Measurements from ENCODE around the gene SDK1. TPM values are rescaled to one million over a fixed set of nuclear protein-coding genes. Genes with fewer than 3 reads are reported as not detected.

SDK1 gene
- total RNA-seq, 1 donor: 0.36 TPM

- no peak for TF ChIP-seq CTCF (IDR thresholded peaks at IDR 0.05; ENCODE audit: extremely low read depth, low read depth, low read length)
- no peak overlapping the region for H3K4me2 ChIP-seq (ENCODE audit: insufficient read depth, low read length)
- no peak overlapping the region for H3K27ac ChIP-seq (ENCODE audit: low read depth, low read length)
- no peaks in the 10 kb centered on the region for H3K9me3 ChIP-seq (ENCODE audit: low read depth, low read length)
- H3K4me3 ChIP-seq (ENCODE audit: insufficient read depth, low read length): no peak overlapping the region
- no peaks in the 10 kb centered on the region for H4K20me1 ChIP-seq (ENCODE audit: insufficient read depth, low read length)
- H3K27me3 ChIP-seq (ENCODE audit: insufficient read depth, low read length): no peaks in the 10 kb centered on the region
- no peaks in the 10 kb centered on the region for H3K4me1 ChIP-seq (ENCODE audit: insufficient read depth, low read length)
- DNase-seq (ENCODE audit: insufficient read length, low spot score, missing footprints): no peak
- H3K36me3 ChIP-seq (ENCODE audit: insufficient read depth, low read length): no peaks in the 10 kb centered on the region
- no peaks in the 10 kb centered on the region for H3K79me2 ChIP-seq (ENCODE audit: insufficient read depth, low read length)
- no peak overlapping the region for H2AFZ ChIP-seq (ENCODE audit: low read length)
Measured at GRCh38 chr7:3691478-3692158, 390.6 kb downstream of the SDK1 start.

GRCh38 chr7:3695602-3696001 lies 394.6 kb downstream of the SDK1 start:
- H3K4me1 ChIP-seq (ENCODE audit: insufficient read depth, low read length): no peaks in the 10 kb centered on the region
- no peak for DNase-seq (ENCODE audit: insufficient read length, low spot score, missing footprints)
- H3K36me3 ChIP-seq (ENCODE audit: insufficient read depth, low read length): no peaks in the 10 kb centered on the region
- no peaks in the 10 kb centered on the region for H3K27me3 ChIP-seq (ENCODE audit: insufficient read depth, low read length)
- no peak overlapping the region for H3K4me3 ChIP-seq (ENCODE audit: insufficient read depth, low read length)
- no peak overlapping the region for H3K4me2 ChIP-seq (ENCODE audit: insufficient read depth, low read length)
- H2AFZ ChIP-seq (ENCODE audit: low read length): no peak overlapping the region
- H3K79me2 ChIP-seq (ENCODE audit: insufficient read depth, low read length): no peaks in the 10 kb centered on the region
- TF ChIP-seq CTCF (IDR thresholded peaks at IDR 0.05; ENCODE audit: extremely low read depth, low read depth, low read length): no peak
- no peaks in the 10 kb centered on the region for H3K9me3 ChIP-seq (ENCODE audit: low read depth, low read length)
- no peaks in the 10 kb centered on the region for H4K20me1 ChIP-seq (ENCODE audit: insufficient read depth, low read length)
- no peak overlapping the region for H3K27ac ChIP-seq (ENCODE audit: low read depth, low read length)

- Histone ChIP-seq H3K4me3 (ENCODE audit: insufficient read depth, low read length) (no peak overlapping the region), H3K27ac (ENCODE audit: low read depth, low read length) (no peak overlapping the region)
- no peak for TF ChIP-seq CTCF (IDR thresholded peaks at IDR 0.05; ENCODE audit: extremely low read depth, low read depth, low read length)
Measured at GRCh38 chr7:3696113-3696512, 395.1 kb downstream of the SDK1 start.

GRCh38 chr7:3697472-3697871 lies 396.4 kb downstream of the SDK1 start:
- DNase-seq (ENCODE audit: insufficient read length, low spot score, missing footprints): no peak
- Histone ChIP-seq H3K4me1 (ENCODE audit: insufficient read depth, low read length) (no peaks in the 10 kb centered on the region), H3K79me2 (ENCODE audit: insufficient read depth, low read length) (no peaks in the 10 kb centered on the region)

More at GRCh38 chr7:3696113-3696512, 395.1 kb downstream of the SDK1 start:
- H3K4me1 ChIP-seq (ENCODE audit: insufficient read depth, low read length): no peaks in the 10 kb centered on the region
- DNase-seq (ENCODE audit: insufficient read length, low spot score, missing footprints): no peak
- no peak overlapping the region for H2AFZ ChIP-seq (ENCODE audit: low read length)
- no peak overlapping the region for H3K4me2 ChIP-seq (ENCODE audit: insufficient read depth, low read length)
- H3K79me2 ChIP-seq (ENCODE audit: insufficient read depth, low read length): no peaks in the 10 kb centered on the region
- no peaks in the 10 kb centered on the region for H3K27me3 ChIP-seq (ENCODE audit: insufficient read depth, low read length)
- H3K36me3 ChIP-seq (ENCODE audit: insufficient read depth, low read length): no peaks in the 10 kb centered on the region
- no peaks in the 10 kb centered on the region for H3K9me3 ChIP-seq (ENCODE audit: low read depth, low read length)
- H4K20me1 ChIP-seq (ENCODE audit: insufficient read depth, low read length): no peaks in the 10 kb centered on the region

More at GRCh38 chr7:3697472-3697871, 396.4 kb downstream of the SDK1 start:
- no peak overlapping the region for H2AFZ ChIP-seq (ENCODE audit: low read length)
- no peak overlapping the region for H3K4me3 ChIP-seq (ENCODE audit: insufficient read depth, low read length)
- no peaks in the 10 kb centered on the region for H3K9me3 ChIP-seq (ENCODE audit: low read depth, low read length)
- no peak overlapping the region for H3K4me2 ChIP-seq (ENCODE audit: insufficient read depth, low read length)
- no peak overlapping the region for H3K27ac ChIP-seq (ENCODE audit: low read depth, low read length)
- H3K27me3 ChIP-seq (ENCODE audit: insufficient read depth, low read length): no peaks in the 10 kb centered on the region
- TF ChIP-seq CTCF (IDR thresholded peaks at IDR 0.05; ENCODE audit: extremely low read depth, low read depth, low read length): no peak
- no peaks in the 10 kb centered on the region for H4K20me1 ChIP-seq (ENCODE audit: insufficient read depth, low read length)
- H3K36me3 ChIP-seq (ENCODE audit: insufficient read depth, low read length): no peaks in the 10 kb centered on the region

Measured in osteoblast (primary cell).